Thyroid gland (tissue), 4 donors: ENCODE measurements around the gene ACTR1A. TPM values are rescaled to one million over a fixed set of nuclear protein-coding genes. Genes with fewer than 3 reads are reported as not detected.

Experiments
- DNase-seq, 2 donors: peaks; one replicate each; pipeline ENCODE4 v3.0.0-alpha.2; 2019
- H3K27ac ChIP-seq, 3 donors: fragments of 200-600 bp; sonication (generic); 1 replicate in 2 of 3; 2 replicates in 1 of 3; pipeline ENCODE4 v1.5.1; 2016 to 2019; ENCODE audit warnings: mild to moderate bottlenecking in 1 of 3, moderate library complexity in 1 of 3
- H3K27me3 ChIP-seq: fragments of 200-600 bp; sonication (generic); one replicate; pipeline ENCODE4 v1.5.1; 2019
- H3K36me3 ChIP-seq, 2 donors: fragments of 200-600 bp; sonication (generic); one replicate each; pipeline ENCODE4 v1.5.1; 2016 to 2019
- H3K4me1 ChIP-seq, 2 donors: fragments of 200-600 bp; sonication (generic); one replicate each; pipeline ENCODE4 v1.5.1; 2017 to 2019
- H3K4me3 ChIP-seq, 3 donors: fragments of 200-600 bp; sonication (generic); replicated peaks in 1 of 3; 1 replicate in 2 of 3; 2 replicates in 1 of 3; pipeline ENCODE4 v1.5.1; 2016; ENCODE audit warnings: mild to moderate bottlenecking in 1 of 3
- H3K9me3 ChIP-seq: fragments of 200-600 bp; sonication (generic); one replicate; pipeline ENCODE4 v1.5.1; 2017
- CTCF ChIP-seq, 6 experiments: fragments of 200-600 bp in 3 of 6; fragments of 450-650 bp in 3 of 6; sonication (generic) in 3 of 6; IDR thresholded peaks; one replicate each; pipeline ENCODE4 v1.5.1; 2016 to 2019; ENCODE audit warnings: antibody characterized with exemption in 6 of 6, mild to moderate bottlenecking in 2 of 6, inconsistent platforms in 1 of 6, moderate library complexity in 1 of 6
- POLR2A ChIP-seq, 2 donors: fragments of 450-650 bp; IDR thresholded peaks; one replicate each; pipeline ENCODE4 v1.6.1; 2017; ENCODE audit warnings: antibody characterized with exemption in 2 of 2, mild to moderate bottlenecking in 2 of 2, moderate library complexity in 1 of 2
- WGBS, 2 donors: methylation state at CpG; one replicate each; pipeline ENCODE4 v1.1.5; 2017; 5-methylcytosine and 5-hydroxymethylcytosine counted together
- intact Hi-C: fragments of 100-400 bp; cut with DNase I; formaldehyde crosslinking; loops from one replicate; pipeline ENCODE4 v1.15.1; 2023
- total RNA-seq, 4 donors: library from RNA; depleted of rRNA; stranded (reverse); fragments of >200 nt; gene quantifications; one replicate each; pipeline ENCODE4 v1.2.3, GENCODE V29; 2016

The ACTR1A gene
- total RNA-seq, 4 donors from 2014 or later, result 94.1 to 111 (median 103) TPM

GRCh38 chr10:102450374-102451104 is 52.0 kb downstream of the ACTR1A start:
- H3K9me3 ChIP-seq, result no peaks in the 10 kb centered on the region
- peak; percentile 92 to 93 for DNase-seq
- peaks cover 38 to 39% of the 10 kb centered on the region in 2 donors for H3K4me1 ChIP-seq
- no peak for TF ChIP-seq CTCF (IDR thresholded peaks at IDR 0.05)
- peak; percentile 8 to 89 for TF ChIP-seq POLR2A (IDR thresholded peaks at IDR 0.05)
- 1 to 2% methylated on average over 8 to 18 of the region's 104 CpGs for WGBS, 2 donors
- intact Hi-C loops, result no loop called here
- H3K27me3 ChIP-seq, result no peaks in the 10 kb centered on the region
- H3K4me3 ChIP-seq, result peak overlapping the region; percentile 63 to 93 (median 73)
- no peaks in the 10 kb centered on the region for H3K36me3 ChIP-seq
- H3K27ac ChIP-seq, result peak overlapping the region; percentile 81 to 89 (median 84)

- H3K4me1 ChIP-seq, result peaks cover 34% of the 10 kb centered on the region in 2 donors
- peak overlapping the region; percentile 81 to 89 (median 84) for H3K27ac ChIP-seq
- H3K9me3 ChIP-seq, result no peaks in the 10 kb centered on the region
- TF ChIP-seq POLR2A (IDR thresholded peaks at IDR 0.05) (no peak), CTCF (IDR thresholded peaks at IDR 0.05) (peak in 1 of 6 experiments; percentile 12)
- no peak for DNase-seq
- peak overlapping the region; percentile 63 to 93 (median 73) for H3K4me3 ChIP-seq
- no peaks in the 10 kb centered on the region for H3K36me3 ChIP-seq
- intact Hi-C loops, result no loop called here
- 0% methylated on average over 7 to 11 of the region's 11 CpGs for WGBS, 2 donors
- no peaks in the 10 kb centered on the region for H3K27me3 ChIP-seq
Observed at GRCh38 chr10:102450124-102450373, 52.5 kb downstream of the ACTR1A start.

GRCh38 chr10:102449321-102450123 is 53.0 kb downstream of the ACTR1A start:
- Histone ChIP-seq H3K4me1 (peaks cover 28 to 30% of the 10 kb centered on the region in 2 donors), H3K27me3 (no peaks in the 10 kb centered on the region), H3K9me3 (no peaks in the 10 kb centered on the region), H3K27ac (peak overlapping the region; percentile 81 to 89 (median 84)), H3K4me3 (peak overlapping the region; percentile 63 to 93 (median 73)), H3K36me3 (no peaks in the 10 kb centered on the region)
- DNase-seq, result peak; percentile 94 to 95
- TF ChIP-seq CTCF (IDR thresholded peaks at IDR 0.05) (no peak), POLR2A (IDR thresholded peaks at IDR 0.05) (no peak)
- intact Hi-C loops, result no loop called here
- 9% methylated on average over 30 of the region's 30 CpGs for WGBS, 2 donors

- DNase-seq, result no peak
- Histone ChIP-seq H3K27ac (no peak overlapping the region), H3K4me3 (no peak overlapping the region), H3K4me1 (peaks cover 0 to 4% of the 10 kb centered on the region in 2 donors), H3K27me3 (no peaks in the 10 kb centered on the region), H3K9me3 (no peaks in the 10 kb centered on the region), H3K36me3 (no peaks in the 10 kb centered on the region)
- intact Hi-C loops, result no loop called here
- 79 to 83% methylated on average over 2 of the region's 2 CpGs for WGBS, 2 donors
- TF ChIP-seq CTCF (IDR thresholded peaks at IDR 0.05) (no peak), POLR2A (IDR thresholded peaks at IDR 0.05) (no peak)
Observed at GRCh38 chr10:102444851-102445250, 57.7 kb downstream of the ACTR1A start.

GRCh38 chr10:102438374-102438773 is 64.1 kb downstream of the ACTR1A start:
- TF ChIP-seq POLR2A (IDR thresholded peaks at IDR 0.05) (no peak), CTCF (IDR thresholded peaks at IDR 0.05) (no peak)
- WGBS, 2 donors, result 91 to 95% methylated on average over 1 of the region's 1 CpG
- Histone ChIP-seq H3K36me3 (no peaks in the 10 kb centered on the region), H3K4me3 (no peak overlapping the region), H3K27me3 (no peaks in the 10 kb centered on the region), H3K9me3 (no peaks in the 10 kb centered on the region), H3K4me1 (peaks cover 0 to 3% of the 10 kb centered on the region in 2 donors), H3K27ac (no peak overlapping the region)
- DNase-seq, result no peak
- intact Hi-C loops, result no loop called here
